Right ventricle myocardium inferior (tissue), 1 donor: ENCODE results near the gene PSKH1. TPM values are rescaled to one million over a fixed set of nuclear protein-coding genes. Genes with fewer than 3 reads are reported as not detected.
"Not testable (repeated sequence)": the region's sequence is repeated elsewhere in the genome, so short reads cannot be mapped to it uniquely, and the experiment has no call there.

Experiments
- ATAC-seq: fragments of 200-7000 bp; cut with Tn5 transposase; one replicate; pipeline ENCODE4 v1.9.1; 2020; ENCODE audit warnings: mild to moderate bottlenecking, moderate library complexity
- DNase-seq: peaks from one replicate; pipeline ENCODE4 v3.0.0; 2021; ENCODE audit errors: missing footprints
- intact Hi-C: fragments of 100-400 bp; cut with DNase I; formaldehyde crosslinking; loops from one replicate; pipeline ENCODE4 v1.11.0; 2022
- total RNA-seq: library from RNA; stranded (reverse); fragmentation: NEBNext Ultra II Directional; extraction: Animal tissue kit (Norgen Biotek cat#: 25700); gene quantifications from one replicate; pipeline ENCODE4 v1.2.1, GENCODE V29; 2021
- donor health status: DM: no; HTN: yes; CAD: no; lungs with severe emphysema.

Gene PSKH1
- total RNA-seq, 1 donor from 2014 or later, result 18.1 TPM

GRCh38 chr16:67963662-67964321 lies 70.7 kb downstream of the PSKH1 start:
- intact Hi-C loops, result no loop called here
- ATAC-seq (no peak), DNase-seq (no peak)

GRCh38 chr16:67964477-67965131 lies 71.5 kb downstream of the PSKH1 start:
- ATAC-seq, result no peak
- intact Hi-C loops, result no loop called here

GRCh38 chr16:67965668-67966548 lies 72.9 kb downstream of the PSKH1 start:
- DNase-seq (no peak), ATAC-seq (peak; percentile 6)
- intact Hi-C loops, result no loop called here

More at GRCh38 chr16:67964477-67965131, 71.5 kb downstream of the PSKH1 start:
- no peak for DNase-seq

- no peak for ATAC-seq
- intact Hi-C loops, result no loop called here
- DNase-seq, result no peak
These were observed 73.6 kb downstream of the PSKH1 start for GRCh38 chr16:67966549-67967182.

GRCh38 chr16:67967183-67967957 lies 74.3 kb downstream of the PSKH1 start:
- no peak for ATAC-seq
- DNase-seq, result no peak
- intact Hi-C loops, result no loop called here

GRCh38 chr16:67967958-67968399 lies 74.9 kb downstream of the PSKH1 start:
- DNase-seq (no peak), ATAC-seq (peak; percentile 38)
- intact Hi-C loops, result loop anchor here (2.0 kb wide), 1 partner anchor 31 kb away; the partner anchor contains the start of gene PSMB10

GRCh38 chr16:67968400-67969253 lies 75.6 kb downstream of the PSKH1 start, which contains the start of gene SLC12A4:
SLC12A4 (minus strand) TSS chr16:67968637; CDS start chr16:67968553, 84 bp downstream.
- intact Hi-C loops, result loop anchor here (2.0 kb wide), 1 partner anchor 32 kb away; the partner anchor contains the start of gene PSMB10
- ATAC-seq (peak; percentile 89), DNase-seq (peak; percentile 92)

GRCh38 chr16:67969254-67970039 lies 76.4 kb downstream of the PSKH1 start:
- intact Hi-C loops, result loop anchor here (2.0 kb wide), 1 partner anchor 33 kb away; the partner anchor contains the start of gene PSMB10
- no peak for DNase-seq
- ATAC-seq, result no peak

GRCh38 chr16:67971111-67971510 lies 78.1 kb downstream of the PSKH1 start:
- intact Hi-C loops, result no loop called here
- peak; percentile 3 for DNase-seq
- ATAC-seq, result no peak

- ATAC-seq, intact Hi-C loops: not testable (repeated sequence)
- DNase-seq, result peak; percentile 4
These were observed 79.2 kb downstream of the PSKH1 start for GRCh38 chr16:67972285-67972684.

- intact Hi-C loops, result no loop called here
- DNase-seq, result peak; percentile 14
- ATAC-seq, result no peak
These were observed 82.5 kb downstream of the PSKH1 start for GRCh38 chr16:67975321-67976105.

- intact Hi-C loops, result no loop called here
- no peak for DNase-seq
These were observed 83.2 kb downstream of the PSKH1 start for GRCh38 chr16:67976205-67976604.

GRCh38 chr16:67977005-67977404 lies 84.0 kb downstream of the PSKH1 start:
- DNase-seq, result no peak
- no peak for ATAC-seq
- intact Hi-C loops, result no loop called here

More at GRCh38 chr16:67976205-67976604, 83.2 kb downstream of the PSKH1 start:
- ATAC-seq, result no peak

- intact Hi-C loops, result no loop called here
- ATAC-seq (peak; percentile 47), DNase-seq (no peak)
These were observed 84.6 kb downstream of the PSKH1 start for GRCh38 chr16:67977469-67978227.
